Muscle layer of duodenum (tissue), 2 donors: ENCODE results near the gene TVP23C.
A peak's percentile ranks its signal among the peaks of the same experiment; 100 is the strongest.

Experiments
- H3K27ac ChIP-seq: one replicate; pipeline ENCODE4 v1.7.0; 2013; ENCODE audit warnings: mild to moderate bottlenecking, low read length
- H3K27me3 ChIP-seq: one replicate; pipeline ENCODE4 v1.7.0; 2013; ENCODE audit warnings: low read depth, mild to moderate bottlenecking, control low read depth, low read length
- H3K36me3 ChIP-seq, 2 donors: one replicate each; pipeline ENCODE4 v1.7.0; 2013; ENCODE audit warnings: low read length in 2 of 2, control low read depth in 1 of 2, mild to moderate bottlenecking in 1 of 2; ENCODE audit not compliant: insufficient read depth in 2 of 2, control insufficient read depth in 1 of 2
- H3K4me1 ChIP-seq, 2 donors: one replicate each; pipeline ENCODE4 v1.7.0; 2013; ENCODE audit warnings: low read length in 2 of 2, mild to moderate bottlenecking in 2 of 2, control low read depth in 1 of 2, moderate library complexity in 1 of 2; ENCODE audit not compliant: insufficient read depth in 2 of 2, control insufficient read depth in 1 of 2
- H3K4me3 ChIP-seq, 2 donors: one replicate each; pipeline ENCODE4 v1.7.0; 2013; ENCODE audit warnings: low read length in 2 of 2, low read depth in 1 of 2, mild to moderate bottlenecking in 1 of 2
- H3K9me3 ChIP-seq, 2 donors: one replicate each; pipeline ENCODE4 v1.7.0; 2013; ENCODE audit warnings: low read length in 2 of 2, control low read depth in 1 of 2, mild to moderate bottlenecking in 1 of 2; ENCODE audit not compliant: control insufficient read depth in 1 of 2
- donor health status: healthy.

The TVP23C gene

DNA sequence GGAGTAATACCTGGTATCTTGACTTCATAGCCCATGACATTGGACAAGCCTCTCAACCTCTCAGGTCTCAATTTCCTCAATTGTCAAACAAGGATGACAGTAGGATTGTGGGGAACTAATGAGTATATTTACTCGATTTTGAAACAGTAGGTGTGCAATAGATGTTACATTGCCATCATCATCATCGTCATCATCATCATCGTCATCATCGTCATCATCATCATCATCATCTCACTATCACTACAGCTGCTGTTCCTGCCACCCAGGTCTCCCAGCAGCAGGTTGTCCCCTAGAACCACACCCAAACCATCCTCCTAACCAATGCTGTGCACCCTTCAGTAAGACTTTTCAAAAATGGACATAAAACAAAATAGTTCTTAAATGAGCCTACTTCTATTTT lies 71.1 kb downstream of the TVP23C start:
- no peaks in the 10 kb centered on the region for H3K9me3 ChIP-seq
- no peaks in the 10 kb centered on the region for H3K36me3 ChIP-seq
- no peaks in the 10 kb centered on the region for H3K27me3 ChIP-seq
- no peak overlapping the region for H3K4me3 ChIP-seq
- no peak overlapping the region for H3K27ac ChIP-seq
- H3K4me1 ChIP-seq, result peaks cover 0 to 4% of the 10 kb centered on the region in 2 donors

DNA sequence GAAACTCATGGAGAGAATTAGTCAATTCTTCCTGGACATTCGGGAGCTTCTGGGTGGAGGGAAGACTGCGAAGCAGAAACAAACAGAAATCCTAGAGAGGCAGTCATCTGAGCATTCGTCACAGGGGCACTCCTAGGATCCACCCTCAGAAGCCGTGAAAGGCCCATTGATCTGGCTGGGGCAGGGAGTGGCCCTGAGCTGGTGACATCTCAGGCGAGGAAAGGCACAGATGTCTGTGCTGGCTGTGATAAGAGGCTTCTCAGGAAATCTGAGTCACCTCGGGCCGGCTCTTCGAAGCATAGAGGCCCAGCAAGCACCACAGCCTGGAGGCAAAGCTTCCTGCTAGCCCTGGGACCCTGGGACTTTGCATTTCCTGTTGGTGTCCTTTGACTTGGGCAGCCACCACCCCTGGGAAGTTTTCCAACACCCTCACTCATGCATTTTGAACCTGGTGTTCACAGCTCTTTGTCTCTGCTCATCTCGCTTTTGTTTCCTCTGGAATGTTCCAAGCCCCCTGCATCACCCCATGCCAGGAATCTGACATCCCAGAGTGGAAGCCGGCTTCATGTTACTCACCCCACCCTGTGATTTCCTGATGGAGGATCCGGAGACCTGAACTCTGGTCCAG lies 72.5 kb downstream of the TVP23C start:
- Histone ChIP-seq H3K4me1 (peaks cover 0 to 4% of the 10 kb centered on the region in 2 donors), H3K27ac (peak overlapping the region; percentile 69), H3K4me3 (no peak overlapping the region), H3K27me3 (no peaks in the 10 kb centered on the region), H3K36me3 (no peaks in the 10 kb centered on the region), H3K9me3 (no peaks in the 10 kb centered on the region)

DNA sequence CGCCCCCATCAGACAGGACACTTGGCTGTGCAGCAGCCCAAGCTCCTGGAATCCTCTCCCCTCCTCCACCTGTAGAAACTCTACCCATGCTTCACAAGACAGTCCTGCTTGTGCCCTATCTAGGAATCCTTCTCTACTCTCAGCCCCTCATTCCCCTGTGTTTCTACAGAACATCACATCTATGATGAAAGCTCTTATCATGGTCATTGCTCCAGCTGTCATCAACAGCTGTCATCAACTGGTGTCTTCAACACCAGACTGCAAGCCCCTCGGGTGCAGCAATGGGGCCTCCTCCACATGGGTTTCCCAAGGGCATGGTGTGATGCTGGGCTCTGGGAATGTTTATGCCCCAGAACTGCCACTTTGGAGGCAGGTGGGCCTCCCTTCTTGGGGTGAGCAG lies 74.7 kb downstream of the TVP23C start:
- Histone ChIP-seq H3K36me3 (no peaks in the 10 kb centered on the region), H3K27ac (no peak overlapping the region), H3K4me1 (peaks cover 0 to 4% of the 10 kb centered on the region in 2 donors), H3K27me3 (no peaks in the 10 kb centered on the region), H3K9me3 (no peaks in the 10 kb centered on the region), H3K4me3 (no peak overlapping the region)

DNA sequence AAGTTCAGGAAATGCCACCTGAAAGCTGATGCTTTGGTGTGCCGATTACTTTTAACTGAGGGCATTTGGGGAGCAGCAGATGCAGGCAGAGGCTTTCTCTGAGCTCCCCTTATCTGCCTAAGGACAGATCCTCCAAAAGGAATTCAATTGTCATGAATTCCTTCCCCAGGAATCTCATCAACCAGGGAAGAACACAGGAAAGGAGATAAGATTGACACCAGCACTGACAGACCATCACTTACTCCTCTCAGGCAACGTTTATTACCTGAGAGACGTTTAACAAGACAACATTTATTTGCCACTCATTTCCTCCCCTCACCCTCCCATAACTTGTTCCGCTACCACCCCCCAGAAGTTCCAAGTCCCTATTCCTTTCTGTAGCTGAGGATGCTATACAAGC lies 78.2 kb downstream of the TVP23C start:
- H3K4me1 ChIP-seq, result no peaks in the 10 kb centered on the region
- no peaks in the 10 kb centered on the region for H3K9me3 ChIP-seq
- H3K36me3 ChIP-seq, result peaks cover 0 to 3% of the 10 kb centered on the region in 2 donors
- no peaks in the 10 kb centered on the region for H3K27me3 ChIP-seq
- no peak overlapping the region for H3K4me3 ChIP-seq
- H3K27ac ChIP-seq, result no peak overlapping the region

DNA sequence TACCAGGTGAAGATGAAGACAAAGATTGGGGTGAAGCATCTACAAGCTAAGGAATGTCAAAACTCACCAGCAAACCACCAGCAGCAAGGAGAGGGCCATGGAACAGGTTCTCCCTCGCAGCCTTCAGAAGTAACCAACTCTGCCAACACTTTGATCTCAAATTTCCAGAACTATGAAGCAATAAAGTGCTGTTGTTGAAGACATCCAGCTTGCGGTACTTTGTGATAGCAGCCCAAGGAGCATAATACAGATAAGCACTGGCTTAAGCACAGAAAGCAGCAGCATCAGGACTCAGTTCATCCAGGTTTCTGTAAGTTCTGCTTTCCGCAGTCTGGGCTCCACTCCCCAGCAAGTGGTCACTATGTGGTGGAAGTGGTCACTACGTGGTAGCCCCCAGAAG lies 79.9 kb downstream of the TVP23C start:
- Histone ChIP-seq H3K9me3 (no peaks in the 10 kb centered on the region), H3K27me3 (no peaks in the 10 kb centered on the region), H3K4me1 (no peaks in the 10 kb centered on the region), H3K27ac (no peak overlapping the region), H3K4me3 (no peak overlapping the region), H3K36me3 (peaks cover 0 to 3% of the 10 kb centered on the region in 2 donors)

DNA sequence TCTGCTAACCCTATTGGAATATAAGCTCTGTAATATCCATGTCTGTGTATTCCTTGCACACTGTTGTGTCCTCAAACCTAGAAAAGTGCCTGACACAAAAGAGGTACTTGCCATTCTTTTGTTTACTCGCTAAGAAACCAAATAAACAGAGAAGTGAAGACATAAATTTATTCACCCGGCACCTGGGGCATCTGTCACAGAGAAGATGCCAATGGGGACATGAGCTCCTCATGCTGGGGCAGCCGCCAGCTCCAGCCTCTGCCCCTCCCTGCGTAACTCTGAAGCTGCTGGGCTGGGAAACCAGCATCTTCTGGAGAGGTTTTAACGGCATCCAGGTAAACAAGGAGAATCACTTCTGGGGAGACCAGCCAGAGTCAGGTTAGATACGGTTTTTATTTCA lies 80.8 kb downstream of the TVP23C start:
- Histone ChIP-seq H3K27me3 (no peaks in the 10 kb centered on the region), H3K4me3 (no peak overlapping the region), H3K4me1 (no peaks in the 10 kb centered on the region), H3K36me3 (peaks cover 0 to 3% of the 10 kb centered on the region in 2 donors), H3K9me3 (no peaks in the 10 kb centered on the region), H3K27ac (no peak overlapping the region)

DNA sequence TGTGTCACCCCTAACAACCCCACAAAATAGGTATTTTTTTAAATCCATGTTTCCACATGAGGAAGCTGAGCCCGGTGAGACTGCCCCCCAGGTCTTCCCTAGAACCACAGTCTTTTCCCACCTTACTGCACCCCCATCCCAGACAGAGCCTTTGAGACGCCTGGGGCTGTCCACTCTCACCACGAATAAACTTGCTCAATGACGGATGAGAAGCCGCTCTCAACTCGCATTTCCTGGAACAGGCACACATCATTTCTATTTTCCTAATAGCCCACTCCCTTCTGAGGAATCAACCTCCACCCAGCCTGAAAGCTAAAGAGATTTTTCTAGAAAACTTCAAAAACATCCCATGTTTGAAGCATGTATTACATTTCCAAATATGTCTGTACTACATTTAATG lies 81.8 kb downstream of the TVP23C start:
- H3K9me3 ChIP-seq, result no peaks in the 10 kb centered on the region
- H3K36me3 ChIP-seq, result peaks cover 0 to 3% of the 10 kb centered on the region in 2 donors
- no peak overlapping the region for H3K27ac ChIP-seq
- H3K4me1 ChIP-seq, result no peaks in the 10 kb centered on the region
- H3K27me3 ChIP-seq, result no peaks in the 10 kb centered on the region
- H3K4me3 ChIP-seq, result no peak overlapping the region

DNA sequence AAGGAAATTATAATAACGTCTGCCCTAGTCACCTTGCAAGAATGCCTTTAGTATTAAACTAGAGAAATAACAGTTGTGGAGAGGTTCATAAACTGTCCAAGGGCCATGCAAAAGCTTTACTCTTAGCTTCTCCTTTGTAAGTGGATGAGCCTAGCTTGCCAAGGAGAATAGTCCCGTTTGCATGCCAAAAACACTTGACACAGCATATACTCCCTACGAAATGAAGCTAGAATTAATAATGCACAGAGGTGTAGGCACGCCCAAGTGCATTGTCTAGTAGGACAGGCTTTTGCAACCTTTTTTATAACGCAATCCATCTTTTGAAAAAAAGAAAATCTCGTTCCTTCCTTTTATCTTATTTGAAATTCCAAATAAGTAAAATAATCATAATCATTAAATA lies 83.1 kb downstream of the TVP23C start:
- no peaks in the 10 kb centered on the region for H3K4me1 ChIP-seq
- no peak overlapping the region for H3K27ac ChIP-seq
- H3K36me3 ChIP-seq, result peaks cover 0 to 3% of the 10 kb centered on the region in 2 donors
- no peaks in the 10 kb centered on the region for H3K9me3 ChIP-seq
- no peaks in the 10 kb centered on the region for H3K27me3 ChIP-seq
- no peak overlapping the region for H3K4me3 ChIP-seq

DNA sequence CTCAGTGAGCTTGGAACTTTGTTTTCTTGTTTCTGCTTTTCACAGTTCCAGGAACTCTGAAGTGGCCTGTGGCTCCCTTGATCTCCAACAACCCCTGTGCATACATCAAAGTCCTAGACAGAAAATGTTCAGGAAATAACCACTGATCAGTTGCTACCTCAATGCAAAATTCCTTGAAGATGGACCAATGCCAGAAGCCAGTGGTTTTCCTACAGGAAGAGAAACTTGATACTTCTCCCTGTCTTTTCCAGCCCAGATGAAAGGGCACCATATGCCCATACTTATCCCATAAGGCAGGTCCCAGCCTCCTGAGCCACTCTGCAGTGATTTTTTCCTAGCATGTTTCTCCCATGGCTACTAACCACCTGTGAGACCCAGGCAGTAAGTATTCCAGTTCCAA lies 83.6 kb downstream of the TVP23C start:
- Histone ChIP-seq H3K27ac (no peak overlapping the region), H3K9me3 (no peaks in the 10 kb centered on the region), H3K36me3 (peaks cover 0 to 3% of the 10 kb centered on the region in 2 donors), H3K4me3 (no peak overlapping the region), H3K4me1 (no peaks in the 10 kb centered on the region), H3K27me3 (no peaks in the 10 kb centered on the region)

DNA sequence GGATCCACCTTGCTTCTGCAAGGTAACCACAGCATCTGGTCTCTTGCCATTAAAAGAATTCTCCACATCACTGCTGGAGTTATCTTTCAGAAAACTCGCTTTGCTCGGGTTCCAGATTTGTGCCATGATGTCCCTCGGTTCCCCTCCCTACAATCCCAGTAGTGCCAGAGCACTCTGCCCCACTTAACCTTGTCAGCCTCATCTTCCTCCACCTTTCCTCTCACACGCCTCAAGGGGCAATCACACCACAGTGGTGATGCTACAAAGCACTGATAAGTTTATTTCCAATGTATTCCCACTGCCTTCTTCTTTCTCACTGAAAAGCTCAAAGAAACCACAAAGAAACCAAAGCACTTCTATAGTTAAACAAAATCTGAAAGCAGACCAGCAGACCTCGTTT lies 84.4 kb downstream of the TVP23C start:
- Histone ChIP-seq H3K4me1 (no peaks in the 10 kb centered on the region), H3K27ac (no peak overlapping the region), H3K9me3 (no peaks in the 10 kb centered on the region), H3K27me3 (no peaks in the 10 kb centered on the region), H3K36me3 (peaks cover 0 to 3% of the 10 kb centered on the region in 2 donors), H3K4me3 (no peak overlapping the region)

DNA sequence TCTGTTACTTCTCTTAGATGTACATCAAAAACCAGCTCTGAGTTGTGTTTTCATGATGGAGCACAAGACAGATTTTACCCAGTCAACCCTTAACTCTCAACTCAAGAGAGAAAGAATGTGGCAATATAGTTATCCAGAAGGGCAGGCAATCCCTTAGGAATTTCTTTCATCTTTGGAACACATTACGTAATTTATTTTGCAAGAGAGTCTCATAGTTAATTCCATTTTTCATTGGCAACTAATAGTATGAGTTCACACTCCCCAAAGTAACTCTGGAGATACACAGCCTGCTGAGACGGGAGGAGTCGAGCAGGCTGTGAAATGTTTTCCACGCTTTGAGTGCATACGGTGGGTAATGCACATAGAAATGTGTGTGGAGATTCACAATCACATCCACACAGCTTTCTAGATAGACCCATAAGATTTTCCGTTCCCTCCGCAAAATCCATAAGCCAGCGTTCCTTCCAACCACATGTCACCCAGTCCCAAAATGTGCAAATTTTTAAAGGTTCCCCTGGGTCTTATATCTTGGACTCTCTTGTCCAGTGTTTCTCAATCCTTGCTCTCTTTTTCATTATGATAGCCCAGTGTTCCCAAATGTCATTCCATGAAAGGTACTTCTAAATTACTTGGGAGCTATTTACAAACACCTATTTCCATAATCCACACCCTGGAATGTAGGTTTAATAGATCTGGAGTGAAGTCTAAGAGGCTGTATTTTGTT lies 87.5 kb downstream of the TVP23C start:
- H3K27ac ChIP-seq, result no peak overlapping the region
- H3K4me3 ChIP-seq, result no peak overlapping the region
- H3K36me3 ChIP-seq, result no peaks in the 10 kb centered on the region
- no peaks in the 10 kb centered on the region for H3K9me3 ChIP-seq
- H3K4me1 ChIP-seq, result no peaks in the 10 kb centered on the region
- no peaks in the 10 kb centered on the region for H3K27me3 ChIP-seq

DNA sequence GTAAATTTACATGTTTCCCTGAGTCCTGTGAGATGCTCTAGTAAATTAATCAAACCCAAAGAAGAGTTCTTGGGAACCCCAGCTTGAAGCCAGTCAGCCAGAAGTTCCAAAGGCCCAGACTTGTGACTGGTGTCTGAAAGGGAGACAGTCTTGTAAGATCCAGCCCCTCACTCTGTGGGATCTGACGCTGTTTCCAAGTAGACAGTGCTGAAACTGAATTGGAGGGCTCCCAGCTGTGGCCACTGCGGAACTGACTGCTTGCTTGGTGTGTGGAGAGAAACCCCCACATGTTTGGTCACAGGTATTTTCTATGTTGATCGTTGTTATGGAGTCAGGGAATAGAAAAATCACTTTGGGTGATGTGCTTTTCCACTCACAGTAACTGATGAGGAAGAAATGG lies 90.4 kb downstream of the TVP23C start:
- Histone ChIP-seq H3K36me3 (no peaks in the 10 kb centered on the region), H3K27me3 (no peaks in the 10 kb centered on the region), H3K9me3 (no peaks in the 10 kb centered on the region), H3K4me1 (no peaks in the 10 kb centered on the region), H3K27ac (no peak overlapping the region), H3K4me3 (no peak overlapping the region)
